Stimulated activated CD8-positive, alpha-beta memory T cell treated with anti-CD3 and anti-CD28 coated beads, Interleukin-15, amount 100 ng/mL, for 24 hours (primary cell): ENCODE data around the gene SYNPO2L.
"Not testable (repeated sequence)": the region's sequence is repeated elsewhere in the genome, so short reads cannot be mapped to it uniquely, and the experiment has no call there.

Experiments
- DNase-seq: peaks from one replicate; pipeline ENCODE4 v3.0.0-alpha.2; 2020; ENCODE audit warnings: low read depth

The SYNPO2L gene, protein sequence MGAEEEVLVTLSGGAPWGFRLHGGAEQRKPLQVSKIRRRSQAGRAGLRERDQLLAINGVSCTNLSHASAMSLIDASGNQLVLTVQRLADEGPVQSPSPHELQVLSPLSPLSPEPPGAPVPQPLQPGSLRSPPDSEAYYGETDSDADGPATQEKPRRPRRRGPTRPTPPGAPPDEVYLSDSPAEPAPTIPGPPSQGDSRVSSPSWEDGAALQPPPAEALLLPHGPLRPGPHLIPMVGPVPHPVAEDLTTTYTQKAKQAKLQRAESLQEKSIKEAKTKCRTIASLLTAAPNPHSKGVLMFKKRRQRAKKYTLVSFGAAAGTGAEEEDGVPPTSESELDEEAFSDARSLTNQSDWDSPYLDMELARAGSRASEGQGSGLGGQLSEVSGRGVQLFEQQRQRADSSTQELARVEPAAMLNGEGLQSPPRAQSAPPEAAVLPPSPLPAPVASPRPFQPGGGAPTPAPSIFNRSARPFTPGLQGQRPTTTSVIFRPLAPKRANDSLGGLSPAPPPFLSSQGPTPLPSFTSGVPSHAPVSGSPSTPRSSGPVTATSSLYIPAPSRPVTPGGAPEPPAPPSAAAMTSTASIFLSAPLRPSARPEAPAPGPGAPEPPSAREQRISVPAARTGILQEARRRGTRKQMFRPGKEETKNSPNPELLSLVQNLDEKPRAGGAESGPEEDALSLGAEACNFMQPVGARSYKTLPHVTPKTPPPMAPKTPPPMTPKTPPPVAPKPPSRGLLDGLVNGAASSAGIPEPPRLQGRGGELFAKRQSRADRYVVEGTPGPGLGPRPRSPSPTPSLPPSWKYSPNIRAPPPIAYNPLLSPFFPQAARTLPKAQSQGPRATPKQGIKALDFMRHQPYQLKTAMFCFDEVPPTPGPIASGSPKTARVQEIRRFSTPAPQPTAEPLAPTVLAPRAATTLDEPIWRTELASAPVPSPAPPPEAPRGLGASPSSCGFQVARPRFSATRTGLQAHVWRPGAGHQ

DNA sequence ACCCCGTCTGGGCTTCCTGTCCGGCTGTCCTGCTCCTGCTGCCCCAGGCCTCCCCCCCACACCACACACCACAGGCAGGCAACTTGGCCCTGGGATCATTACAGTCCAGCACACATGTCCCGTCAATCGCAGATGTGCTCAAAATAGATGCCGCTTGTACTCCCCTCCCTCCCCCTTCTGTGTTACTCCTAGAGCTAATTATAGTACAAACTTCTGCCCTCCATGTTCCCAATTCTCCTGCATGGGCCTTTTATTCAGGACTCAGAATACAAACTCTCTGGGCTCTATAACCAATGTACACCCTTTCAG, at the start of gene SYNPO2L:
Gene SYNPO2L, minus strand, starts transcription at position 40 of the 309 bp plus-strand sequence. CDS start 107 bp downstream, outside the sequence.
- no peak for DNase-seq

DNA sequence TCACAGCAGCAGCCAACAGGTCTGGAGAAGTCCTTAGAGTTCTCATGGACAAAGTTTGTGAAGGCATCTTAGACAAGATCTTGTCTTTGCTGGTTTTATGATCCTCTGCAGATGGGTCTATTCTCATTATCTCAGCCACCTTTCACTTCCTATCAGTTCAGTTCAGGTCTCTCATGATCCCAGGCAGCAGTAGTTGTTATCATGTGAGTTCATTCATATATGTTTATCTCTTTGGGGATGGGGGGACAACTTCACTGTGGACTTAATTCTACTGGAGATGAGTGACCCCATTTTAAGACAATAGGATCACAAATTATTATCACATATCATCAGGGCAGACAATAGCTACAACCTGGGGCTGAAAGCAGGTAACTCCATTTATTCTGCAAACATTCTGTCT, 48.1 kb upstream of the SYNPO2L start:
- DNase-seq, result not testable (repeated sequence)

DNA sequence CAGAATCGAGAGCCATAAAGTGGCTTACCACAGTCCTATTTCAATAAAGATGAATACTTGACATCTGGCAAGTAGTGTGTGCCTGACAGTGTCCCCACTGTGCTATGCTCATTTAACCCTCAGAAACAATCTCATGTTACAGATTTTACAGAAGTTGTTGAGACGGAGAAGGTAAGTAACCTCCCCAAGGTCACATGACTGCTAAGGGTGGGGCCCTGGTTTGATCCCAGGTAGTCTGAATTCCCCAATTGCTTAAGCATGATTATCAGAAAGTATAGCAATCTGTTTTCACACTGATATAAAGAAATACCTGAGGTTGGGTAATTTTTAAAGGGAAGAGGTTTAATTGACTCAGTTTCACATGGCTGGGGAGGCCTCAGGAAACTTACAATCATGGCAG, 43.0 kb upstream of the SYNPO2L start:
- DNase-seq, result not testable (repeated sequence)

DNA sequence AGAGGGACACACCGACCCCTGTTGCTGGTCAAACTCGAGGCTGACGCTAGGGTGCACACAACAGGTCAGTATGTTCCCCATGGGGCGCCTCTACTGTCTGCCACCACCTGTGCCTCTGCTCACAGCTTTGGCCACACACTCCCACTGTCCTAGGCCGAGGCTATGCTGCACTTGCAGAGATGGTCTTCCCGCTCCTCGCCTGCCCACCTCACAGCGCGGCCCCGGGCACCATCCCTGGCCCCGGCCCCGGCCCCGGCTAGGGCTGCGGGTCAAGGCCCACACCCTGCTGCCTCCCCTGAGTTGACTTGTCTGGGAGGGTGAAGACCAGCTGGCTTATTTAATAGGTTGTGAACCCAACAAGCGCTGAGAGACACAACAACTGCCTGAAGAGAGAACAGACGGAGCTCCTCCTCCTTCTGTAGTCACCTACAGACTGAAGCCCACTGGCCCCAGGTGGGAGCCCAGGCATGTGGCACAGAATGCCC, 41.9 kb upstream of the SYNPO2L start, which contains the start of gene AGAP5:
Gene AGAP5, minus strand, starts transcription at position 435 of the 485 bp plus-strand sequence. Its CDS starts 354 bp downstream, at position 81.
- DNase-seq, result not testable (repeated sequence)

DNA sequence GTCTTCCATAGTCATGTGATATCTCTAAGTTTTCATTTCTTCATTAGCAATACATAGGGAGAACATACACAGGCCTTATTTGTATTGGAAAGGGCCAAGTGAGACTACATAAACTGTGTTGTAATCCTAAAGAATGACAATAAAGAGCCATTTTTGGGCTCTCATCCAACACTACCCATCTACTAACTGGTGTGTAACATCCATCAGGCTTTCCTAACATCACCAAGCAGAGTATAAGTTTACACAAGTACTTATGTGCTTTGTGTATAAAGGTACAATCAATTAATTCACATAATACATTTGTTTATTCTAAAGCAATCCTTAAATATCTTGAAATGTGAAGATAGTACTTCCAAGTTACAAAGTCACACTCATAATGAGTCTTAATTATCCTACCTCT, 39.5 kb upstream of the SYNPO2L start:
- DNase-seq, result not testable (repeated sequence)

DNA sequence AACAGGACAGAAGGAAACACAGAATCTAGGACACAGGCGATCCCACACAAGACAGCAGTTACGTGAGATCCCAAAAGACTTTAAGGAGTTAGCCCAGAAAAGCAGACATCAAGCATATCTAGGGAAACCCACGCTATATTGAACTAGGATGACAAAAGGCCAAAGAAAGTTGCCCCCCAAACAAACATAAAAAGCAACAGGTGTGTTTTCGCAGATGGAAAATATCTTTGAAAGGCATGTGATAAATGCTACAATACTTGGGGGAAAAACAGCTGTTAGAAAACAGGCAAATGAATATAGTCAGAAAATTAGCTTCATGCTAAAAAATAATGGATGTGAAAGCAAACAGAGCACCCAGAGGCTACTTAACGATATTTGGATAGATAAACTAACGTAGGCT, 34.9 kb upstream of the SYNPO2L start:
- not testable (repeated sequence) for DNase-seq

DNA sequence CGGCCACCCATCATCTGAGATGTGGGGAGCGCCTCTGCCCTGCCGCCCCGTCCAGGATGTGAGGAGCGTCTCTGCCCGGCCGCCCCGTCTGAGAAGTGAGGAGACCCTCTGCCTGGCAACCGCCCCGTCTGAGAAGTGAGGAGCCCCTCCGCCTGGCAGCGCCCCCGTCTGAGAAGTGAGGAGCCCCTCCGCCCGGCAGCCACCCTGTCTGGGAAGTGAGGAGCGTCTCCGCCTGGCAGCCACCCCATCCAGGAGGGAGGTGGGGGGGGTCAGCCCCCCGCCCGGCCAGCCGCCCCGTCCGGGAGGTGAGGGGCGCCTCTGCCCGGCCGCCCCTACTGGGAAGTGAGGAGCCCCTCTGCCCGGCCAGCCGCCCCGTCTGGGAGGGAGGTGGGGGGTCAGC, 33.8 kb upstream of the SYNPO2L start:
- DNase-seq, result not testable (repeated sequence)

DNA sequence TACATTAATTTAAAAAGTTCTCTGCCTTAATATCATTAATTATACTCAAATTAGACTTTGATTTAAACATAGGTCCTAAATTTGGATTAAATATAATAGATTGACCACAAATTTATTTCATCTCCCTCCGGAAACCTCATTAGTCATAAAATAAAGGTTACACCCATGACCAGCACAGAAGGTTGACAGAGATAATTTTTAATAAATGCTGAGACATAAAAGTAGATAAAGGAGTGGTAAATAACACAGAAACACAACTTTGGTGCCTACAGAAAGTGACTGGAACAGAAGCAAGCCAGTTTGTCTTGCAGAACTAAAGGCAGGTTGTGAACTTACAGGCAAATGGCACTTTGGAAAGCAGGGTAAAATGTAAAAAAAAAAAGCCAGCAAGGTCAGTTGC, 31.8 kb upstream of the SYNPO2L start:
- DNase-seq, result not testable (repeated sequence)

DNA sequence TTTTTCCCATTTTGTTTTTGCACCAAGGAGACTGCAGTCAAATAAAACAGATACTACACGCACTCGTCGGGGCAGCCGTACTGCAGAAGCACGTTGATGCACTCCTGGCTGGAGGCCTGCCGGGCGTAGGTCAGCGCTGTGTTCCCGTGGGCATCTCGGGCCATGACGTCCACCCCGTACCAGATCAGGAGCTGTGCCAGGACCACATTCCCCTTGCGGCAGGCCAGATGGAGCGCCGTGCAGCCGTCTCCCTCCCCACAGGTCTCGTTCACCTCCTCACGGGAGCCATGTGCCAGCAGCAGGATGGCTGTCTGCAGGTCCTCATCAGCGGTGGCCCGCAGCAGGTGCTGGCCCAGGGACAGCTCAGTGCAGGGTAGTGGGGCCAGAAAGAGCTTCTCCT, 18.7 kb upstream of the SYNPO2L start:
- DNase-seq, result not testable (repeated sequence)

DNA sequence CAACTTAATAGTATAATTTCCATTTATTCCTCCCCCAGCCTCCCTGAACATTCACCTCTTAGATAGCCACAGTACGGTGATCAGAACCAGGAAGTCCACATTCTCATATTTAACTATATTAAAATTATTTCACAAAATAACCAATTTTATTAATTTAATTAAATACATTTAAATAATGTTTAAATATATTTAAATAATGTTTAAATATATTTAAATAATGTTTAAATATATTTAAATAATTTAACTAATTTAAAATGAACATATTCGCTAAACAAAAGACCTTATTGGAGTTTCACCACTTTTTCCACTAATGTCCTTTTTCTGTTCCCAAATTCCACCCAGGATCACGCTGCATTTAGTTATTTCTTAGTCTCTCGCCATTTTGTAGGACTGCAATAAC, 12.5 kb upstream of the SYNPO2L start:
- not testable (repeated sequence) for DNase-seq

DNA sequence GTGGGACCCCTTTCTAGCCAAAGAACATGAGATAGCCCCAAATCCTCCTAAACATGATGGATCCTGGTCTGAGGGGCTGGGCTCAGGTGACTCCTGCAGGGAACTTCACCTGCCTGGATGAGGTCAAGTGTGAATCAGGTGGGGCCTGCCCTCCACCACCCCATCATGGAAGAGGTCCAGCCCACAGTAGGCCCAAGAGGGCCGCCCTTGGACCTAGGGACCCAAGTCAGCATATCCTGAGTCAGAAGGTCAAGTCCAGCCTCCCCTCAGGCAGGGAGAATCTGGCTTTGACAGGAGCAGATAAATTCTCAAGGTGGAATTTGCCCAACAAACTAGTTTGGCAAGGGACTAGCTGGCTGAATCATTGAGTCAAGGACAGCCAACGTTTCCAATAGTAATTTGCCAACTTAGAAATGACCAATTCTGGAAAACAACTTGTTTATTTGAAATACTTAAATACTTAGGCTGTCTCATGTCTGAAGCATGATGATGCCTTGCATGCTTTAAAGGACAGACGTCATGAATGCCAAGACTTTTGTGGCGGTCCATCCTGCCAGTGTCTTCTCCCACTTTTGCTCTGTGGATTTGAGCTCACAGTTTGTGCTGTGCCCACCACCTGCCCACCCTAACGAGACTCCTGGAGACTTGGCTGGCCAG, 10.5 kb upstream of the SYNPO2L start:
- DNase-seq, result not testable (repeated sequence)

DNA sequence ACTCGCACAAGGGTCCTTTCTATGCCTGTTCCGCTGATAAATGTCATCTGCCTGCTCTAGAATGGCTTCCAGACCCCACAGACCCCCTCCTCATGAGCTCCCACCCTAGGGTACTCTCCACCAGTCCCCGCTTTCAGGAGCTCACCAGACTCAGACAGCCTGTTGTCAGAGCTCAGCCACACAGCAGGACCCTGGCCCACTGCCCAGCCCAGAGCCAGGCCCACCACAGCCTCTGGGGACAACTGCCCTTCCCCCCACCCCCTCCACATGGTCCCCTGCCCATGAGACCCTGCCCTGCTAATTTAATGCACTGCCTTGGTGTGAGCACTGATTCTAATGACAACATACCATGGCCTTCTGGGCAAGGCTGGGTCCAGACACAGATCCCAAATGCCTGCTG, 9.8 kb upstream of the SYNPO2L start:
- not testable (repeated sequence) for DNase-seq

DNA sequence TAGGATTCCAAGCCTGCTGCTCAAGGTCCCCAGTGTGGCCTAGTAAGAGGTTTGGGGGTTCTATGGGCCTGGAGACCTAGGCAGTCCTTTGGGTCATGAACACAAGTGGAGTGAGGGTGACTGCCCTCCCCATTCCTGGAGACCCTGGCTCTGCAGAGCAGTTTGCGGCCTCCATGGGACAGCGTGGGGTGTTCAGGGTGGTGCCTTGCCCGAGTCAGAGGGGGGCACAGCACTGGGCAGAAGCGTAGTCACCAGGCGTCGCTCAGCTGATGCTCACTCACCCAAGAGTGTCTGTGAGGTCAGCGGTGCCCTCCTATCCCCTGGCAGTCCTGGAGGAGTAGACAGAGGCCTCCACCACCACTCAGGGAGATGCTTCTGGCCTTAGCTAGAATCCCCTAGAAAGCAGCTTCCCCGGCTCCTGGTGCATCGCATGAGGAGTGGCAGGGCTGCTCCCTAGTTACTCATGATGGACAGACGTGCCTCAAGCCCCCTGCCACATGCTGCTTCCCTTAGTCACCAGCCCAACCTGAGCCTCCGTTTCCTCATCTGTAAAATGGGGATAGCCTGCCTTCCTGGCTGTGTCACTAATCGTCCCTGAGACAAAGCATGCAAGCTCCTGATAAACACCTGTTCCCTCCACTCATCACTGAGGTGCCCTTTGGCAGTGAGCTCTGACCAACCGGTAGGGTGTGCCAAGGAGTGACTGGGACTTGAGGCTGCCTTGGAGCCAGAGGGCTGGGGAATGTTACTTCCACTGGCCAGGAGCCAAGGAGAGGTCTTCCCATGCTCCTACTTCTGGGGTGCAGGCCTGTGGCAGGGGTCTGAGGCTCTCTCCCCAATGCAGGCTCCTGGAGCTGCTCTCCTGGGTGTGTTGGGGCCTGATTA, 8.6 kb upstream of the SYNPO2L start:
- not testable (repeated sequence) for DNase-seq

DNA sequence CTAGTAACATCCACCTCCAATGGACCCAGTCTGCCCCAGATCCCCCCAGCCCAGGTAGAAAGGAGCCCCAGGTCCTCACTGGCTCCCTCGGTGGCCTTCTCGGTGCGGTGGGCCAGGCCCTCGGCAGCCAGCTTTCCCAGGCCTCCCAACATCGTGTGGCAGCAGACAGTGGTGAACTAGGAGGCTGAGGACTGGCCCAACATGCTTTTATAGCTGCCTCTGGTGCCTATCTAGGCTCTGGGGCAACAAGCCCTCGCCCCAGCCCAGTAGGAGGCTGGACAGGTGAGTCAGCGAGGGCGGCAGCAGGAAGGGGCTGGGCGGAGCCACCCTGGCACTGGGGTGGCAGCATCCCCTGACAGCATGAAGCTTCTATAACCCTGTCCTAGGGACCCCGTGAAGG, 7.8 kb upstream of the SYNPO2L start:
- DNase-seq, result not testable (repeated sequence)

DNA sequence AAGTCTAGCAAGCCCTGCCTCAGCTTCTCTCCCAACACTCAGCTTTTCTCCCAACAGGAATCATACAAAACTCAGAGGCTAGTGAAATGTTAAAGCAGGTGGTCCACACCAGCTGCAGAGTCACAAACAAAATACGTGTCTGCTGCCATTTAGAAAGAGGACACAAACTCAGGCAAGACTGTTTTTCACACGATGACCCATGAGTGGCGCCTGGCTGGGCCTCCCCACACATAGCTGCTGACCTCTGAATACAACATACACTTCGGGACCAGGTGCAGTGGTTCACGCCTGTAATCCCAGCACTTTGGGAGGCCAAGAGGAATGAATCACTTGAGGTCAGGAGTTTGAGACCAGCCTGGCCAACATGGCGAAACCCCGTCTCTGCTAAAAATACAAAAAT, 6.9 kb upstream of the SYNPO2L start:
- DNase-seq, result not testable (repeated sequence)

DNA sequence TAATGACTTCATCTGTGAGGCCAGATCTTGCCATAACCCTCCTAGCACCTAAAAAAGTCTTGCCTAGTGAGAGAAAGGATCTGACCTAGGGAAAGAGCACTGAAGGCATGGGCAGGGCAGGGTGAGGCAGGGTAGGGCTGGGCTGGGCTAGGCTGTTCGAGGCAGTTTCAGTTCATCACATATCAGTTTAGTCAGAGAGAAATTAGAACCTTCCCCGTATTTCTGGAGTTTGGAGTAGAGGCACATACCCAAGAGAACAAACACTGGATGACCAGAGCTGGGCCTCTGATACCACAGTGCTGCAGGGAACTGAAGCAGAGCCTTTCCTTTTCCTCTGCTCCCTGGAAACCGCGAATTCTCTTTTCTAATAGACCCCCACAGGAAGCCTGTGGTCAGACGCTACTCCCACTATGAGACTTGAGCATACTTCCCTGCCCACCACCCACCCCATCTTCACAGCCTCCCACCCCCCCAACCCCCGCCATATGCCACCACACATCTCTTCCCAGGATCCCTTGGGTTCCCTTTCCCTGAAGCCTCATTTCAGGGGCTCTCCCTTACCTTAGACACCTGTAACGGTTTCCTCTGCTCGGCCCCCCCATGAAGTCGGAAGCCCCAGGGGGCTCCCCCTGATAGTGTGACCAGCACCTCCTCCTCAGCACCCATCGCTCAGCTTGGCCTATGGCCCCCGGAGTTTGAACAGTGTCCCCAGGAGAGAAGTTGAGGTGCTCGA, 406 bp downstream of the SYNPO2L start:
- no peak for DNase-seq

DNA sequence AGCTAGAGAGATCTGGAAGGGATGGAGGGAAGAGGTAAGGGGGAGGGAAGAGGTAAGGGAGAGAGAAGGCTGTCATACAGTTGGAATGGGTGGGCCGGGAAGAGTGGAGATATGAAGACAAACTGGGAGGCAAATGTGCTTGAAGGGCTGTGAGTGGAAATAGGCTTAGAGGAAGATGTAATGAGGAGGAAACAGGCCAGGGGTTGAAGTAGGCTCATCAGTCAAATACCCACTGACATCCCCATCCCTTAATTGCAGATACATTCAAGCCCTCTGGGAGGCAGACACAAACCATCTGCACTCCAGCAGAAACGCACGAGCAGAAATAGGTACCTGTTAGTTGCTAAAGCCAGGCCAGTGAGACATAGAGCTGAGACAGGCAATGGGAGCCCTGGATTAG, 2.1 kb downstream of the SYNPO2L start:
- no peak for DNase-seq

DNA sequence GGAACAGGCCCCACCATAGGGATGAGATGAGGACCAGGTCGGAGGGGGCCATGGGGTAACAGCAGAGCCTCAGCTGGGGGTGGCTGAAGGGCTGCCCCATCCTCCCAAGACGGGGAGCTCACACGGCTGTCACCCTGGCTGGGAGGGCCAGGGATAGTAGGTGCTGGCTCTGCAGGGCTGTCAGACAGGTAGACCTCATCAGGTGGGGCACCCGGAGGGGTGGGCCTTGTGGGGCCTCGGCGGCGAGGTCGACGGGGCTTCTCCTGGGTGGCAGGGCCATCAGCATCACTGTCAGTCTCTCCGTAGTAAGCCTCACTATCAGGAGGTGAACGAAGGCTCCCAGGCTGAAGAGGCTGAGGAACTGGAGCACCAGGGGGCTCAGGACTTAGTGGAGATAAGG, 2.6 kb downstream of the SYNPO2L start:
- no peak for DNase-seq

DNA sequence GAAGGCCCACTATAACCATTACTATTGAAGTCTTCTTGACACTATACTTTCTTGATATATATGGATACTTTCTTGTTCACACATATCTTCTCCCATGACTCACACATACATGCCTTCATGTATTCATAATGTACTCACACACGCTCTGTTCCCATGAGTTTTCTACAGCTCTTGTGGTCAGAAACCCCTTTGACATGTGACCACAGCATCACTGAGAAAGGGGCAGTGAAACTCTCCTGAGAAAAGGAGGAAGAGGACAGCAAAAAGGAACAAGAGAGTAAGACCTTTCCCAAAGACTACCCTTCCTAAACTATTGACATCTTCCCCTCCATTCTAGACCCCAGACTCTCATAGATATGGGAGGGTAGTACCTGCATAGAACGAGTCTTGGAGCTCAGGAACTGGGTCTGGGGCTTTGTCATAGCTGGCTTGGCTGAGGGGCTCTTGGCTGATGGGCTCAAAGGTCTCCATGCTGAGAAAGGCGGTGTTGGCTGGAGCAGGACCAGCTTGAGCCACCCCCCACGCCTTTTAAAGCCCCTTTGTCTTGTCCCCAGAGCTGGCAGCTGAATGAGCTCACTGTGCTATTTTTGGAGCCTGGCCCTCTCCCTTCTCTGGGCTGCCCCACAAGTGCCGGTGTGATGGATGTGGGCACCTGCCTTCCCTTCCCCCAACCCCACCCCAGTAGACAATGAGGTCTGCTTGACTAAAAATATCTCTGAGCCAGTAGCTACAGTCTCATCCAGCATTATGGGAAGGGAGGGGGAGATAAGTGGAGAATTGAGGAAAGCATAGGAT, 5.1 kb downstream of the SYNPO2L start:
- no peak for DNase-seq
